T-helper 1 cell treated with Interleukin-12 subunit alpha and Interleukin-12 subunit beta and Interleukin-4 antibody, amounts not matched to agents 30 ng/mL and 1 ng/mL, for 36 hours (primary cell): ENCODE data around the gene DOCK6. TPM values are rescaled to one million over a fixed set of nuclear protein-coding genes. Genes with fewer than 3 reads are reported as not detected.
"Not testable (repeated sequence)": the region's sequence is repeated elsewhere in the genome, so short reads cannot be mapped to it uniquely, and the experiment has no call there.

ENCODE experiments used
- intact Hi-C: fragments of 100-400 bp; cut with micrococcal nuclease; formaldehyde crosslinking; loops from one replicate; pipeline ENCODE4 v1.15.1; 2024
- total RNA-seq: library from RNA; stranded (reverse); gene quantifications from 2 replicates; pipeline ENCODE4 v1.2.3, GENCODE V29; 2022

DOCK6 gene
- total RNA-seq, 1 donor from 2014 or later, result 0.27 TPM

DNA sequence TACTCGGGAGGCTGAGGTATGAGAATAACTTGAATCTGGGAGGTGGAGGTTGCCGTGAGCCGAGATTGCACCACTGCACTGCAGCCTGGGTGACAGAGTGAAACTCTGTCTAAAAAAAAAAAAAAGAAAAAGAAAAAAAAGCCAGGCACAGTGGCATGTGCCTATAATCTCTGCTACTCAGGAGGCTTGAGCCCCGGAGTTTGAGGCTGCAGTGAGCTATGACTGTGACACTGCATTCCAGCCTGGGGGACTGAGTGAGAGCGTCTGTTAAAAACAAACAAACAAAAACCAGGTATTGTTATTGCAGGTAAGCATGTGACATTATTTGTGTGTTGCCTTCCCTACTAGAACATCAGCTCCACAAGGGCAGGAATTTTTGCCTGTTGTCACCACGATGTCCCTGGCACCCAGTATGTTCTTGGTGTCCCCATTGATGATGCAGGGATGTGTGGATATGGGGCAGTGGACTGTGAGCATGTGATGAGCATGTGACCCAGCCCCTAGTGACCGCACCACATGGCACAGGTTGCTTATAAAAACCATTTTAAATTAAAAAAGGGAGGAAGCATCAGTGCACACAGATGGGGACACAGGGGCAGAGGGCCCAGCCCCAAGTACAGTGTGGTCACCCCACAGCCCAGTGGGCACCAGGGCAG lies 63.4 kb downstream of the DOCK6 start:
- intact Hi-C loops, result loop anchor here (5.0 kb wide), 1 partner anchor 257 kb away; no protein-coding TSS in a partner anchor

- intact Hi-C loops, result loop anchor here (5.0 kb wide), 1 partner anchor 256 kb away; no protein-coding TSS in a partner anchor
Observed at GRCh38 chr19:11198175-11198534, 64.2 kb downstream of the DOCK6 start.

DNA sequence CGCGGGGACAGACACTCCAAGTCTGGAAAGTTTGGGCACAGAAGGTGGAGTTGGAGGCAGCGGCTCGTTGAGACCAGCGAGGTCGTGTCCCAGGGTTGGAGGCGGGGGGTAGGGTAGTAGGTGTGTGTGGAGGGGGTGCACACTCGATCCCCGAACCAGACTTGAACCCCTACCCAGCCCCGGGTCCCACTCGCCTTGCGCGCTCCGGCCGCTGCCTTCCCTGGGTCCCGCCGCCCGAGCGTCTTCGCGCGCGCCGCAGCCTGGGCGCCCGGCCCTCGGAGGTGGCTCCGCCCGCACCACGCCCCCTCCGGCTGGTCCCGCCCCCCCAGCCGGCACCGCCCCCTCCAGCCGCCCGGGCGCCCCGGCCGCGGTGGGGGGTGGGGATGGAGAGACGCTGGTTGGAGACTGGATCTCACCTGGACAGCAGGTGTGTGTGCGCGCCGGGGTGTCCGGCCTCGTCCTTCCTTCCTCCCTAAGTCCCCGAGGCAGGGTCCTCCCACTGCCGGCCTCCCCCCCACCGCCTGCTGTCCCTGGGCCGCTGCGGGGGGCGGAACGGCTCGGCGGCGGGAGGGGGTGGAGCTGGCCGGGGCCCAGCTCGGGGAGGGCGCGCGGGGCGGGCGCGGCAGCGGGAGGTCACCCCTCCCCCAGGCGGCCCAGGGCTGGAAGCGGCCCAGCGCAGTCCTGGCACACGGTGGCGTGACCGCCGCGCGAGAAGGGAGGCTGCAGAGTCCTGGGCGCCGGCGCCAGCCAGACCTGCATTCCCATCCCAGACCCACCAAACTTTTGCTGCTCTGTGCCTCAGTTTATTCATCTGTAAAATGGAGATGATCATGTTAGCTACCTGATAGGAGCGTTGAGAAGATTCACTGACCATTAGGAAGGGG lies 64.8 kb downstream of the DOCK6 start, which contains the start of gene KANK2:
Gene KANK2 (minus strand): TSS at position 255 of the 884 bp plus-strand sequence. CDS start 3,034 bp downstream, outside the sequence.
- intact Hi-C loops, result loop anchor here (1.0 to 5.0 kb wide), 2 partner anchors 42 to 255 kb away; partner anchors contain the start of gene SPC24

DNA sequence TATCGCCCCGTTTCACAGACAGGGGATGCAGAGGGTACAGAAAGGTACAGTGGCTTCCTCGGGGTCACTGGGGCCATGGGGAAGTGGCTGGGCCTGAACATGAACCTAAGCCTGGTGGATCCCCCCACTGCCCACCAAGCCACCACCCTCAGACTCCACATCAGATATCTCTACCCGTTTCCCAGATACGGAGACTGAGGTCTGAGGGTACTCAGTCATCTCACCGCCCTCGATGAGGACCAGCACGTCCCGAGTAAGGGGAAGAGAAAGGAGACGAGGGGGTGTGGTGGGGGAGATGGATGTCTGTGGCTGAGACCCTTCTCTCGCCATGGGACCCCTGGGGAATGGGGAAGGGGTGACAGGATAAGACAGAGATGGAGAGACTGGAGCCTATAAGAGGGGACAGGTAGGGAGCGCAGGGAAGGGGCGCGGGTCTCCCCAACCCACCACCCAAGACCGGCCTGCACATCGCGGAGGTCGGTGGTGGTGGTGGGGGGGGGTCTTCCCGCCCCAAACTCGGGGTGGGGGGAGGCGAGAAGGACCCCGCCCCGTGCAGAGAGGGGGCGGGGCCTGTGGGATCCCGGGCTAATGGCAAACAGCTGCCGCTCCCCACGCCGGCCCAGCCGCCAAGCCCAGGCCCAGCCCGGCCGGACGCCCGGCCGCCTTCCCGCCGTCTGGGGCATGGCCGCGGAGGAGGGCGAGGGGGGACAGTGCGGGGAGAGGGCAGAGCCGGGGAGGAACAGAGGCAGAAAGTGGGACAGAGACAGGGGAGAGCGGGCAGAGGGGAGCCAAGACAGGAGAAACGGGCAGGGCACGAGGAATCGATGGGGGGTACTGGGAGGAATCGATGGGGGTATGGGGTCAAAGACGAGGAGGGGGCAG lies 65.7 kb downstream of the DOCK6 start:
- intact Hi-C loops, result loop anchor here (1.0 to 5.0 kb wide), 2 partner anchors 41 to 254 kb away; partner anchors contain the start of gene SPC24

DNA sequence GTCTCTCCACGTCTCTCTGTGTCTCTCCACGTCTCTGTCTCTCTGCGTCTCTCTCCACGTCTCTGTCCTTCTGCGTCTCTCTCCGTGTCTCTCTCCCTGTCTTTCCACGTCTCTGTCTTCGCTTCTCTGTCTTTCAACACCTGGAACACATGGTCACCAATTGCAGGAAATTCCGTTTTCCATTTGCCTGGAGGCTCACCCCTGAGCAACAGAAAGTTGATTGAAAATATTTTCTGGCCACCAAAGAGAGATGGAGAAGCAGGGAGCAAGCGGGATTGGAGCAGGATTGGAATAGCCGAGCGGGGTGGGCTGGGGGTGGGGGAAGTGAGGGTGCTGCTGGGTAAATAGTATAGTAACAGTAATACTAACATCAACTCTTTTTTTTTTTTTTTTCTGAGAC lies 66.6 kb downstream of the DOCK6 start:
- intact Hi-C loops, result loop anchor here (5.0 kb wide), 1 partner anchor 253 kb away; no protein-coding TSS in a partner anchor

- intact Hi-C loops, result loop anchor here (5.0 kb wide), 1 partner anchor 253 kb away; no protein-coding TSS in a partner anchor
Observed at GRCh38 chr19:11194656-11195558, 67.4 kb downstream of the DOCK6 start.

- intact Hi-C loops, result no loop called here
Observed at GRCh38 chr19:11194173-11194572, 68.2 kb downstream of the DOCK6 start.

GRCh38 chr19:11192957-11193939 lies 69.1 kb downstream of the DOCK6 start:
- intact Hi-C loops, result no loop called here

- intact Hi-C loops, result no loop called here
Observed at GRCh38 chr19:11191934-11192333, 70.4 kb downstream of the DOCK6 start.

DNA sequence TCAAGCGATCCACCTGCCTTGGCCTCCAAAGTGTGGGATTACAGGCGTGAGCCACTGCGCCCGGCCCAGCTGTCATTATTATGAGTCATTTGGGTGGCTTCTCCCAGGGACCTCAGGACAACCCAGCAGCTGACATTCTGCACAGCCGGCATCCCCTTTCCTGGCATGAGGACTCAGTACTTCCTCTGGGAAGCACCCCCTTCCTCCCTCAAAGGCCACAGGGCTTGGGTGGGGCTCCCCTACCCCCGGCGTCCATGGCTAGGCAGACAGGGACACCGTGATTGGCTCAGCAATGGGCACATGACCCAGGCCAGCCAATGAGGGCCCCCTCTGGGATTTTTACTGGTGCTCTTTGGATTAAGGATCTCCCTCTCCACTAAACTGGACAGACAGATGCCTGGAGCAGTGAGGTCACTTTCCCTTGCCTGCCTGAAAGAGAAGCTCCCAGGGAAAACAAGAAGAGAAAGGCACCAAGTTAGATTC lies 71.0 kb downstream of the DOCK6 start:
- intact Hi-C loops, result no loop called here

GRCh38 chr19:11190501-11190900 lies 71.8 kb downstream of the DOCK6 start:
- intact Hi-C loops, result no loop called here

- intact Hi-C loops, result no loop called here
Observed at GRCh38 chr19:11187441-11187840, 74.9 kb downstream of the DOCK6 start.

DNA sequence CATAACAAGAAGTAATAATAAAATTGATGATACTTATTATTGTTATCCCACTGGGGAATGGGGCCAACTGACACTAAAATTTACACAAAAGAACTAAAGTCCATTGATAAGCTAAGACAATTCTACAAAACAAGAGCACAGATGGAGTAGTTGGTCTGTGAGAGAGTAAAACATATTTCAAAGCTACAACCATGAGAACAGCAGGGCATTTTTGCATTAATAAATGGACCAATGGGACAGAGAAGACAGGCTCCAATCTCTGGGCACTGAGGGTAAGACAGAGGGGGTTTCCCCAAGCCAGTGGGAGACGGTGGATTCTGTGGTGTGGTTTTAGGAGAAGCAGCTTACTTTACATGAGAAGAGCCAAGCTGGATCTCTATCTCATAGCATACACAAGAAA lies 79.3 kb downstream of the DOCK6 start:
- intact Hi-C loops, result no loop called here

GRCh38 chr19:11181488-11181887 lies 80.8 kb downstream of the DOCK6 start:
- intact Hi-C loops, result no loop called here

- intact Hi-C loops, result not testable (repeated sequence)
Observed at GRCh38 chr19:11180975-11181374, 81.3 kb downstream of the DOCK6 start.

- intact Hi-C loops, result no loop called here
Observed at GRCh38 chr19:11180346-11180745, 82.0 kb downstream of the DOCK6 start.

DNA sequence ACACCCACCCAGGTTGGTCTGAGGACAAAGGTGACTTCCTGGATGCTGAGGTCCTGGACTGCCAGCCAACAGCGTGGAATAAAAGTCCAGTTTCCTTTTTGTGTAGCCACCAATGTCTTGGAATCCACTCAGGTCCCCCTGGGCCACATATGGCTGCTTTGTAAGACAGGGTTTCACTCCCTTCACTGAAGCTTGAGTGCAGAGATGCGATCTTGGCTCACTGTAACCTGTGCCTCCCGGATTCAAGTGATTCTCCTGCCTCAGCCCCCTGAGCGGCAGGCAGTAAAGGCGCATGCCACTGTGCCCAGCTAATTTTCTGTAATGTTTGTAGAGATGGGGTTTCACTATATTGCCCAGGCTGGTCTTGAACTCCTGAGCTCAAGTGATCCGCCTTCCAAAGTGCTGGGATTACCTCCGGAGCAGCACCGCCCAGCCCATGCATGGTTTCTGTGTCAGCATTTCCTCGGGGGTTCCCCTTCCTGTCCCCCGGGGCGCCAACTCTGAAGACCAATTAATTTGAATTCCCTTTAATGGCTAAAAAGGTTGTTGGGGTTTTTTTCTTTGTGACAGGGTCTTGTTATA lies 82.5 kb downstream of the DOCK6 start:
- intact Hi-C loops, result no loop called here

DNA sequence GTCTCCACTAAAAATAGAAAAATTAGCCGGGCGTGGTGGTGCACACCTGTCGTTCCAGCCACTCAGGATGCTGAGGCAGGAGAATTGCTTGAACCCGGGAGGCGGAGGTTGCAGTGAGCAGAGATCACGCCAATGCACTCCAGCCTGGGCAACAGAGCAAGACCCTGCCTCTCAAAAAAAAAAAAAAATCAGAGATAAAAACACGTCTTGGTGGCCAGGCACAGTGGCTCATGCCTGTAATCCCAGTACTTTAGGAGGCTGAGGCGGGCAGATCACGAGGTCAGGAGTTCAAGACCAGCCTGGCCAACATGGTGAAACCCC lies 83.2 kb downstream of the DOCK6 start:
- intact Hi-C loops, result not testable (repeated sequence)
